GM21526 (cell line): ENCODE measurements around the gene ANTXRL.
"Not testable (repeated sequence)": the region's sequence is repeated elsewhere in the genome, so short reads cannot be mapped to it uniquely, and the experiment has no call there.

Source experiments
- ATAC-seq: cut with Tn5 transposase; IDR thresholded peaks from one replicate; pipeline ENCODE4 v1.9.1; 2021; ENCODE audit warnings: moderate library complexity; ENCODE audit not compliant: unreplicated experiment, low FRiP score

ANTXRL gene

GRCh38 chr10:46326066-46326465 lies 39.3 kb downstream of the ANTXRL start:
- no peak for ATAC-seq

DNA sequence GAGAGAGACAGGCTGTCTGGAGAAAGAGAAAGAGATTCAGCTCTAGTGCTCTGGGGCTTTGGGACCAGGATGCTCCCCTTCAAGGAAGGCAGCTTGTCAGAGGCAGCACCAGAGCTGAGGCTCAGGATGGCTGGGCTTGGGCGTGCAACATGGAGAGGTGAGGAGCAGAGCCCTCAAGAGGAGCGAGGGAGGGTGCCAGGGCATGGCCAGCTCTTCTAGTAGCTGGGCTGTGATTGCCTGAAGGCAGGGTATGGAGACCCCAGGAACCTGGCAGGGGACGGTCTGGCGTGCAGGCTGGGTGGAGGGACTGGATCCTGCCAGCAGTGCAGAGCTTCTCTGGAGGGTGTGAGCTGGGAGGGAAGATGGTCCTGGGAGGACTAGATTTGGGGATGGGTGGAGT lies 40.2 kb downstream of the ANTXRL start:
- ATAC-seq = no peak

GRCh38 chr10:46327685-46328084 lies 40.9 kb downstream of the ANTXRL start:
- ATAC-seq = no peak

DNA sequence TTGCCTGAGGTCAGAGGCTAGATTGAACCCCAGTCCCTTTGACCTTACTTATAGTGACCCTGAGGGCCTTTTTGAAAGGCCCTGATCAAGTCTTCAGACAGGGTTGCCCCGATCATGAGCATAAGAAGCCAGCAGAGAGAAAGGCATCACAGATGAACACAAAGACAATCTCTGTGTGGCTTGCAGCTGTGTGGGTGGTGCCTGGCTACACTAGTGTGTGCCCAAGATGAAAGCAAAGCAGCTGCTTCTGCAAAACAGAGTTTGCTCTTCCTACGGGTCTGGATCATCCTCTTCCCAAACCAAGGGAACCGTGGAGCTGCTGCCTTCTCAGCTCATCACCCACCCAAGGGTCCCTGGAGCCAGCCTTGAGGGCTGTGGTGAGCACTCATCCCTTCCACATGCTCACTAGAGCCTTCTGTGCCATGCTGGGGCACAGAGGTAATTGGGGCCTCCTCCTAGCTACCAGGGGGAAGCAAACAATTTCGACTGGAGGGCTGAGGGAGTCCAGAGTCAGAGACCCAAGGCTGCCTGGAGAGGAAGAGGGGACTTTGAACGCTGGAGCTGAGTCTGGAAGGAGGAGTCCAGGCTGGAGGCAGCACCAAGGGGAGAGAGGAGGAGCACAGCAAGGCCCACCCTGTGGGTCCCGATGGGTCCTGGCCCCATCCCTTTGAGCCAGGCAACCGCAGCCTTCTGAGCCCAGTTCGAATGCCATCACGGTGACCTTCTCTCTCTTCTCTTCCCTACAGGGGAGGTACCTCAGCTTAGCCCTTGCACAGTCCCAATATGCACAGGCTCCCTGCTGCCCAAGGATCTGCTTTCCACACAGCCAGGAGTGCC lies 42.3 kb downstream of the ANTXRL start:
- no peak for ATAC-seq

- ATAC-seq = no peak
Observed at GRCh38 chr10:46329690-46330016, 42.9 kb downstream of the ANTXRL start.

DNA sequence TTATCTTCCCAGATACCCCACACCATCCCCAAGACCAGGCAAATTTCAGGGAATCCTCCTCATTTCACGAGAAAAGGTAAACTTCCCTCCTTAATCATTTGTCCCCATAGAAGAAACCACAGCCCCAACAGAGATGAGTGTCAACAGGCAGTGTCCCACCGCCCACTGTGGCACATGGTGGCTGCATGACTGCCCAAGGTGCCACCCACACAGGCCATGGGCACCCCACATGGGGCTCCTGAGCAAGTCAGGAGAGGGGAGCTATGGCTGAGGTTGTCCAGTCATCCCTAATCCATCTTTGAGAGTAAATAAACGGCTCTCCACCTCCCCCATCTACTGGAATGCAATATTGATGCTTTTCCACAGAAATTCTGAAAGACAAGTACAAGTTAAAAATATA lies 44.1 kb downstream of the ANTXRL start:
- ATAC-seq = no peak

DNA sequence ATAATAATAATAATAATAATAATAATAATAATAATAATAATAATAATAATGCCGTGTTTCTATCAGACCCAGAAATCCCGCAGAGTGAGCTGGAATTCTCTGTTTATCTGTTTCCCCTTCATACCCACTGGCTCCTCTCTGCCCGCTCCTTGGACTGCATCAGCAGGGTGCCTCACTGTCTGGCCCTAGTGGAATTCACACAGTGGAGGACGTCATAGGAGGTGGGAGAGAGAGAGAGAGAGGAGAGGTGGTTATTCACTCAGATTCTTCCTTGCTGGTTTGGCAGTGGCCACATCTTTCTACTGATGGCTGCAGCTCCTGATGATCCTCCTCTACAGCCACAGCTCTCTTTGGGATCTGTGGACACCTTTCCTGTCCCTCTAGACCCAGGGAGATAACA lies 78.7 kb downstream of the ANTXRL start:
- ATAC-seq = not testable (repeated sequence)

DNA sequence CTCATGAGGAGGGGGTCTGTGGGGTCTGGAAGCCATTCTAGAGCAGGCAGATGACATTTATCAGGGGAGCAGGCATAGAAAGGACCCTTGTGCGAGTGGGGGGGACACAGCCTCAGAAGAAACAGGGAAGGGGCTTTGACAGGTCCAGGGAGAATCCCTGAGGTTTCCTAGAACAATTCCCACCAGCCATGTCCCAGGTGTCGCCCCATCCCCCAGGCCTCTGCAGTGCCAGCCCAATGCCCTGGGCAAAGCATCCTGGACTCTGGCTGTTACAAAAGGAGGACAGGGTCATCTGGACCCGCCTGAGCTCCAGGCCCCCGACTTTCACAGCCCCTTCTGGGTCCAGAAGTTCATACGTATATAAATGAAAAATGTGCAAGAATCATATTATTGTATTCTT lies 80.4 kb downstream of the ANTXRL start:
- ATAC-seq = not testable (repeated sequence)

DNA sequence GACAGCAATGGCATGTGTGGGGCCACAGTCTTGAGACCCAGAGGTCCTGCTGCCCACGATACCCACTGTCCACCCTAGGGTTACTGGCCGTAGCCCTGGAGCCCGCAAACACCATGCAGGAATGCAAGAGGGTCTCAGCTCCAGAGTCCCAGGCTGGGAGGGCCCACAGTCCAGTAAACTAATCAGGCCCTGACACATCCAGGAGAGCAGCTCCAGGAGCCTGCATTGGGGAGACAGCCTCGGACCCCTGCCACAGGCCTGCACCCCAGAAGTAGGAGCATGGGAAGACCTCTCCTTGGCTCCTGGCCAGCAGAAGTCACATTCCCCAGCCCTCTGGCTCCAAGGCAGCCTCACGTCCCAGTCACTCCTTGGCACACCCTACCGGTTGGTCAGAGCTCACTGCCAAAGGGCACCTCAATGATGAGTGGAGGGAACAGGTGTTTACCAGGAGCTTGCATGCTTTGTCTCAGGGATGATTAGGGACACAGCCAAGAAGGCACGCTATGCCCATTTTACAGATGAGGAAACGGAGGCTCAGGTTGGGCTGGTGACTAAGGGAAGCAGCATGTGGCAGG lies 81.0 kb downstream of the ANTXRL start:
- ATAC-seq = not testable (repeated sequence)

GRCh38 chr10:46368956-46369355 lies 82.2 kb downstream of the ANTXRL start:
- ATAC-seq = not testable (repeated sequence)

DNA sequence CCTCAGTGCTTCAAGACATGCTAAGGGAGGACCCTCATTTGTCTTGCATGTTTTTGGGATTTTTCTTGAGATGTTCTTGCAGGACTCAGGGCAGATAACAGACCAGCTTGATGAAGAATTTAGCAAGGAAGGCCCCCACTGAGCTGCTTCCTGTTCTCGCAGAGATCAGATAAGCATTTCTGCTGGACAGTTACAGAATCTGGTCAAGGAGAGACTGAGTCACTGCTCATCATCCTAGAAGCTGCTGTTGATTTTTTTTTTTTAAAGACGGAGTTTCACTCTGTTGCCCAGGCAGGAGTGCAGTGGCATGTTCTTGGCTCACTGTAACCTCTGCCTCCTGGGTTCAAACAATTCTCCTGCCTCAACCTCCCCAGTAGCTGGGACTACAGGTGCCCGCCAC lies 87.6 kb downstream of the ANTXRL start:
- ATAC-seq = not testable (repeated sequence)

- not testable (repeated sequence) for ATAC-seq
Observed at GRCh38 chr10:46375406-46375805, 88.6 kb downstream of the ANTXRL start, which contains the start of gene ANXA8L1. TSS of gene ANXA8L1 (plus strand) at chr10:46375776. CDS start at chr10:46375852, 76 bp downstream.

- not testable (repeated sequence) for ATAC-seq
Observed at GRCh38 chr10:46377022-46377421, 90.2 kb downstream of the ANTXRL start.

DNA sequence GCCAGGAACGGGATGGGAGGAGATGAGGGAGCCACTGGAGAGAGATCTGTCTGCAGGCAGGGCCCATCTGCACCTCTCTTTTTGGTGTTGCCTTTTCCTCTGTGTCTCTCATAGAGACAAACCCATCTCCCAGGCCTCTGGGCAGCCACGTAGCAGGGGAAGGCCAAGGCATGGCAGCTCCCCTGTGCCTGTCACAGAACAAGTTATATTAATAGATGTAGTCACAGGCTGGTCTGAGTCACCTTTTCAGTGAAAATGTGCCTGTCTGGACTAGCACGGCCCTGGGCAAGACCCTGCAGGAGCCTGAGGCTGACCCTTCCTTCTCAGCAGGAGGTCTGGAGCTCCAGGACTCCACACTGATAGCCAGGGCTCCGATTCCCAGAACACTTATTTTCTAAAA lies 90.9 kb downstream of the ANTXRL start:
- not testable (repeated sequence) for ATAC-seq

GRCh38 chr10:46378108-46378507 lies 91.3 kb downstream of the ANTXRL start:
- not testable (repeated sequence) for ATAC-seq

- not testable (repeated sequence) for ATAC-seq
Observed at GRCh38 chr10:46379233-46379848, 92.5 kb downstream of the ANTXRL start.
